Esophagus (tissue), 2 donors: ENCODE measurements around the gene PRRG2. TPM values are rescaled to one million over a fixed set of nuclear protein-coding genes. Genes with fewer than 3 reads are reported as not detected.

Source experiments
- H3K27ac ChIP-seq, 2 donors: one replicate each; pipeline ENCODE4 v1.5.1; 2013; ENCODE audit warnings: low read depth in 2 of 2, mild to moderate bottlenecking in 2 of 2, inconsistent platforms in 1 of 2, low read length in 1 of 2, moderate library complexity in 1 of 2
- H3K27me3 ChIP-seq, 2 donors: one replicate each; pipeline ENCODE4 v1.6.1; 2013; ENCODE audit warnings: low read length in 2 of 2, control low read depth in 1 of 2, mild to moderate bottlenecking in 1 of 2; ENCODE audit not compliant: insufficient read depth in 2 of 2, control insufficient read depth in 1 of 2
- H3K36me3 ChIP-seq, 2 donors: one replicate each; pipeline ENCODE4 v1.6.1; 2013; ENCODE audit warnings: low read length in 1 of 2; ENCODE audit not compliant: control insufficient read depth in 2 of 2, insufficient read depth in 2 of 2
- H3K4me1 ChIP-seq, 2 donors: one replicate each; pipeline ENCODE4 v1.6.1; 2013; ENCODE audit warnings: low read length in 1 of 2; ENCODE audit not compliant: control insufficient read depth in 2 of 2, insufficient read depth in 2 of 2
- H3K4me3 ChIP-seq, 2 donors: one replicate each; pipeline ENCODE4 v1.5.1; 2013; ENCODE audit warnings: low read length in 2 of 2, mild to moderate bottlenecking in 2 of 2, low read depth in 1 of 2, moderate library complexity in 1 of 2
- H3K9me3 ChIP-seq, 2 donors: one replicate each; pipeline ENCODE4 v1.6.1; 2013; ENCODE audit warnings: mild to moderate bottlenecking in 2 of 2, low read depth in 1 of 2, low read length in 1 of 2, moderate library complexity in 1 of 2; ENCODE audit not compliant: control insufficient read depth in 2 of 2, insufficient read depth in 1 of 2
- WGBS, 2 donors: extraction: QIAGEN DNeasy Blood & Tissue Kit; methylation state at CpG; one replicate each; pipeline ENCODE4 v1.1.7; 2013; 5-methylcytosine and 5-hydroxymethylcytosine counted together
- polyA plus RNA-seq, 2 donors: library from polyadenylated mRNA; stranded (reverse); fragments of 200-250 nt; gene quantifications; one replicate each; pipeline ENCODE4 v1.2.3, GENCODE V29; 2013
- donor health status: healthy with polysubstance abuse.
- donor health status: Bipolar disorder and iron deficiency.

The PRRG2 gene
- polyA plus RNA-seq, 2 donors = 10.1 to 12.7 TPM

DNA sequence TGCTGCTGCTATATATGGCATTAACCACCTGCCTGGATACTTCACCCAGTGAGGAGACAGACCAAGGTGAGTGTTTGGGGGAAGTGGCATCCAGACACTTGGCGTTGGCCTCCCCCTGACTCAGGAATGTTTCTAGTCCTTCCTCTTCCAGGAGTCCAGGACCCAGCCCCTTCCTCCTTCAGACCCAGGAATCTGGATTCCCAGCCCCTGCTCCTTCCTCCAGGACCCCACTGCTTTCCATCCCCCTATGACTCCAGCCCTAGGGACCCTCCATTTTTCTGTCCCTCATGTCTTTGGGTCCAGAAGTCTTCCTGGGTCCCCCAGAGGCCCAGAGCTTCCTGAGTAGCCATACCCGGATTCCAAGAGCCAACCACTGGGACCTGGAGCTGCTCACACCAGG lies 2.1 kb downstream of the PRRG2 start:
- Histone ChIP-seq H3K36me3 (no peaks in the 10 kb centered on the region), H3K27me3 (no peaks in the 10 kb centered on the region), H3K9me3 (no peaks in the 10 kb centered on the region), H3K4me3 (no peak overlapping the region), H3K27ac (no peak overlapping the region), H3K4me1 (peaks cover 0 to 3% of the 10 kb centered on the region in 2 donors)
- 54 to 91% methylated on average over 2 of the region's 2 CpGs for WGBS, 2 donors

- no peak overlapping the region for H3K4me3 ChIP-seq
- no peaks in the 10 kb centered on the region for H3K9me3 ChIP-seq
- WGBS, 2 donors = 68 to 70% methylated on average over 8 of the region's 8 CpGs
- H3K27ac ChIP-seq = no peak overlapping the region
- H3K4me1 ChIP-seq = no peaks in the 10 kb centered on the region
- no peaks in the 10 kb centered on the region for H3K36me3 ChIP-seq
- no peaks in the 10 kb centered on the region for H3K27me3 ChIP-seq
These were observed 3.9 kb downstream of the PRRG2 start for GRCh38 chr19:49585023-49585422.

- Histone ChIP-seq H3K4me3 (no peak overlapping the region), H3K9me3 (no peaks in the 10 kb centered on the region), H3K4me1 (no peaks in the 10 kb centered on the region), H3K36me3 (no peaks in the 10 kb centered on the region), H3K27me3 (no peaks in the 10 kb centered on the region), H3K27ac (no peak overlapping the region)
- WGBS, 2 donors = 89 to 91% methylated on average over 8 of the region's 8 CpGs
These were observed 6.1 kb downstream of the PRRG2 start for GRCh38 chr19:49587227-49587626.

GRCh38 chr19:49588365-49589122 lies 7.4 kb downstream of the PRRG2 start:
- Histone ChIP-seq H3K27me3 (no peaks in the 10 kb centered on the region), H3K4me1 (no peaks in the 10 kb centered on the region), H3K27ac (no peak overlapping the region), H3K9me3 (no peaks in the 10 kb centered on the region), H3K36me3 (no peaks in the 10 kb centered on the region), H3K4me3 (no peak overlapping the region)
- 80 to 83% methylated on average over 18 of the region's 18 CpGs for WGBS, 2 donors

- Histone ChIP-seq H3K9me3 (no peaks in the 10 kb centered on the region), H3K4me1 (peaks cover under 1 to 2% of the 10 kb centered on the region in 2 donors), H3K27me3 (no peaks in the 10 kb centered on the region), H3K36me3 (peaks cover 0 to 4% of the 10 kb centered on the region in 2 donors), H3K27ac (peak overlapping the region; percentile 66 to 70), H3K4me3 (no peak overlapping the region)
- 46 to 49% methylated on average over 5 of the region's 5 CpGs for WGBS, 2 donors
These were observed 8.4 kb downstream of the PRRG2 start for GRCh38 chr19:49589502-49589905.

- H3K4me3 ChIP-seq = peak overlapping the region; percentile 58 to 77
- H3K9me3 ChIP-seq = no peaks in the 10 kb centered on the region
- H3K36me3 ChIP-seq = peaks cover 0 to 6% of the 10 kb centered on the region in 2 donors
- WGBS, 2 donors = 0% methylated on average over 50 to 58 of the region's 58 CpGs
- no peaks in the 10 kb centered on the region for H3K27me3 ChIP-seq
- peaks cover 3% of the 10 kb centered on the region in 2 donors for H3K4me1 ChIP-seq
- peak overlapping the region; percentile 92 to 96 for H3K27ac ChIP-seq
These were observed 9.2 kb downstream of the PRRG2 start for GRCh38 chr19:49590071-49590970.

GRCh38 chr19:49590971-49591730 lies 10.0 kb downstream of the PRRG2 start, which contains the start of gene PRR12:
PRR12 (plus strand) TSS chr19:49591182; CDS start chr19:49591655, 473 bp downstream.
- Histone ChIP-seq H3K36me3 (peaks cover 0 to 12% of the 10 kb centered on the region in 2 donors), H3K27ac (peak within 1 kb of the TSS; percentile 92 to 96), H3K9me3 (no peaks in the 10 kb centered on the region), H3K27me3 (no peaks in the 10 kb centered on the region), H3K4me3 (peak within 1 kb of the TSS; percentile 68 to 77), H3K4me1 (peaks cover 3% of the 10 kb centered on the region in 2 donors)
- WGBS, 2 donors = 0% methylated on average over 24 to 51 of the region's 66 CpGs

- Histone ChIP-seq H3K4me1 (peaks cover 3% of the 10 kb centered on the region in 2 donors), H3K27ac (peak overlapping the region; percentile 92 to 96), H3K4me3 (peak overlapping the region; percentile 68 to 77), H3K27me3 (no peaks in the 10 kb centered on the region), H3K36me3 (peaks cover 0 to 20% of the 10 kb centered on the region in 2 donors), H3K9me3 (no peaks in the 10 kb centered on the region)
- 0 to 1% methylated on average over 39 to 51 of the region's 51 CpGs for WGBS, 2 donors
These were observed 10.8 kb downstream of the PRRG2 start for GRCh38 chr19:49591731-49592485.
